K562 (cell line): ENCODE results near the gene IBA57.

ENCODE experiments used
- HDAC2 ChIP-seq: fragments of 450-650 bp; IDR thresholded peaks from 2 replicates; pipeline ENCODE4 v1.6.1; 2016; ENCODE audit warnings: mild to moderate bottlenecking
- TF ChIP-seq, protein P1 (sequence below): sonication (generic); formaldehyde crosslinking; IDR thresholded peaks from 2 replicates; pipeline ENCODE4 v1.8.1; 2022; ENCODE audit warnings: missing genetic modification reagents

DNA sequence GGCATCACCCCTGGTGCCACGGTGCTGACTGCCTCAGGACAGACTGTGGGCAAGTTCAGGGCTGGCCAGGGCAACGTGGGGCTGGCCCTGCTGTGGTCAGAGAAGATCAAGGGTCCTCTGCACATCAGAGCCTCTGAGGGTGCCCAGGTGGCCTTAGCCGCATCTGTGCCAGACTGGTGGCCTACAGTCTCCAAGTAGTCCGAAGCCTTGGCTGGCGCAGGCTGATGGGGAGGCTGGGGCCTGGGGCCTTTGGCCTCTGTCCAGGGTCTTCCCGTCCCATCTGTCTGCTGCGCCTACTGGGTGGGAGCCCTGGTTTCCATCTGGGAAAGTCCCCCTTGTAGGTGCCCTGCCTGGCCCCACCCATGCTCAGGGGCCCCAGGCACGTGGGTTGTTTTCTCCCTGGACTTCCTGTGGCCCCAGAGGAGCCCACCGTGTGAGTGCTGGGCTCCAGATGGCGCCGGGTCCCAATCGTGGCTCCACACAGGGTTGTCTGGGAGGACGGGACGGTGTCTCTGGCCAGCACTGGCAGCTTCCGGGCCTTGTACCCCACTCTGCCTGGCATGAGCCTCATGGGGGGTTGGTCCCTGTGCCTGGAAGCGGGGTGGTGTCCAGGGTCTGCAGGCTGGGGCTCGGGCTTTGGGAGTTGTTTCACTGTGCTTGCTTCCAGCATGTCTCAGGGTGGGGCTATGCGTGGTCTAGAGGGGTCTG is 9.9 kb downstream of the IBA57 start:
- TF ChIP-seq, protein P1, sequence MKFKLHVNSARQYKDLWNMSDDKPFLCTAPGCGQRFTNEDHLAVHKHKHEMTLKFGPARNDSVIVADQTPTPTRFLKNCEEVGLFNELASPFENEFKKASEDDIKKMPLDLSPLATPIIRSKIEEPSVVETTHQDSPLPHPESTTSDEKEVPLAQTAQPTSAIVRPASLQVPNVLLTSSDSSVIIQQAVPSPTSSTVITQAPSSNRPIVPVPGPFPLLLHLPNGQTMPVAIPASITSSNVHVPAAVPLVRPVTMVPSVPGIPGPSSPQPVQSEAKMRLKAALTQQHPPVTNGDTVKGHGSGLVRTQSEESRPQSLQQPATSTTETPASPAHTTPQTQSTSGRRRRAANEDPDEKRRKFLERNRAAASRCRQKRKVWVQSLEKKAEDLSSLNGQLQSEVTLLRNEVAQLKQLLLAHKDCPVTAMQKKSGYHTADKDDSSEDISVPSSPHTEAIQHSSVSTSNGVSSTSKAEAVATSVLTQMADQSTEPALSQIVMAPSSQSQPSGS (CRISPR knock-in tag), result no peak
- TF ChIP-seq HDAC2, result no peak
